ENCODE measurements around the gene NXPE1.
"Not testable (repeated sequence)": the region's sequence is repeated elsewhere in the genome, so short reads cannot be mapped to it uniquely, and the experiment has no call there.

The NXPE1 gene

DNA sequence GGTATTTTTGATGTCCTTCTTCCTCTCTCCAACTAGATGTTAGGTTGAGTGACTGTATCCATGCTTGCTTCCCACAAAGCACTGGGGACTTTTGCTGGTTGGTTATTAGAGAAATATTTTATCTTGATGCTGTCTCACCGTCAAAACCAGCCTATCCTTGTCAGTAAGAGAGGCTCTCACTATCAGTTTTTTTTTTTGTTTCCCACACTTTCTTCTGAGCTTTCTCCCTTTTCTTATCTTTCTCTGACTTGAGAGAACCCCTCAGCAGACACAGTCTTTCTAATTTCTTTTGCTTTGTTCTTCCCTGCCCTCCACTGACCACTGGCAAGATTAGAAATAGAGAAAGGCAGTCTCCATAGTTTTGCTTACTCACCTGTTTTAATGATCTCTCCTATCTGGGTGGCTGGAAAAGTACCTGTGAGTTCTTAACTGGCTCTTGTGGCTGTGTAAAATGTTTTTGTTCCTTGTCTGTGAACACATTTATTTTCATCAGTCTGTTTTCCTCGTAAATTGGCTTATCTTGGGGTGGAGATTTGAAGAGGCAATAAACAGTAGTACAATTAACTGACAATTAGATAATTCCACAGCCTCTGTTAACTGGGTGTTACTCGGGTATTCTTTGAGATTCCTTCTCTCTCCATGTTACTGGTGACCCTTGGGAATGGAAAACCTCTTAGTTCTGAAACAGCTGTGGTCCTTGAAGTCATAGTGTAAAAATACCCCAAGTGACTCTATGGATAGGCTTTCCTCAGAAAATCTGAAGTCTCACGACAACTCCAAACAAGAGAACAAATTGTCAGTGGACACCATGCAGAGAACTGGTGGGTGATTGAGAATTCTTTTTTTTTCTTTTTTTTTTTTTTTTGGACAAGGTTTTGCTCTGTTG, at the start of gene NXPE1:
Gene NXPE1, minus strand, starts transcription at position 457 of the 886 bp plus-strand sequence. CDS start 8,680 bp downstream, outside the sequence.
- H3K4me3 ChIP-seq (ENCODE audit: low read depth, low read length) = no peak within 1 kb of the TSS
- TF ChIP-seq, protein P1, sequence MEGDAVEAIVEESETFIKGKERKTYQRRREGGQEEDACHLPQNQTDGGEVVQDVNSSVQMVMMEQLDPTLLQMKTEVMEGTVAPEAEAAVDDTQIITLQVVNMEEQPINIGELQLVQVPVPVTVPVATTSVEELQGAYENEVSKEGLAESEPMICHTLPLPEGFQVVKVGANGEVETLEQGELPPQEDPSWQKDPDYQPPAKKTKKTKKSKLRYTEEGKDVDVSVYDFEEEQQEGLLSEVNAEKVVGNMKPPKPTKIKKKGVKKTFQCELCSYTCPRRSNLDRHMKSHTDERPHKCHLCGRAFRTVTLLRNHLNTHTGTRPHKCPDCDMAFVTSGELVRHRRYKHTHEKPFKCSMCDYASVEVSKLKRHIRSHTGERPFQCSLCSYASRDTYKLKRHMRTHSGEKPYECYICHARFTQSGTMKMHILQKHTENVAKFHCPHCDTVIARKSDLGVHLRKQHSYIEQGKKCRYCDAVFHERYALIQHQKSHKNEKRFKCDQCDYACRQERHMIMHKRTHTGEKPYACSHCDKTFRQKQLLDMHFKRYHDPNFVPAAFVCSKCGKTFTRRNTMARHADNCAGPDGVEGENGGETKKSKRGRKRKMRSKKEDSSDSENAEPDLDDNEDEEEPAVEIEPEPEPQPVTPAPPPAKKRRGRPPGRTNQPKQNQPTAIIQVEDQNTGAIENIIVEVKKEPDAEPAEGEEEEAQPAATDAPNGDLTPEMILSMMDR (IDR thresholded peaks at IDR 0.05; ENCODE audit: low read depth, low read length) = no peak

DNA sequence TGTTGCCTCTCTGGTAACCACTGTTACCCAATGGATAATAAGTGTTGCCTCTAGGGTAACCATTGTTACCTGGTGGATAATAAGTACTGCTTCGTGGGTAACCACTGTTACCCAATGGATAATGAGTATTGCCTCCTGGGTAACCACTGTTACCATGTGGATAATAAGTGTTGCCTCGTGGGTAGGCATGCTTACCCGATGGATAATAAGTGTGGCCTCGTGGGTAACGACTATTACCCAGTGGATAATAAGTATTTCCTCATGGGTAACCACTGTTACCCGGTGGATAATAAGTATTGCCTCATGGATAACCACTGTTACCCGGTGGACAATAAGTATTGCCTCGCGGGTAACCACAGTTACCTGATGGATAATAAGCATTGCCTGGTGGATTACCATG, 49.7 kb upstream of the NXPE1 start:
- TF ChIP-seq, protein P1 (IDR thresholded peaks at IDR 0.05; ENCODE audit: low read depth, low read length) = no peak
- H3K4me3 ChIP-seq (ENCODE audit: low read depth, low read length) = no peak overlapping the region

DNA sequence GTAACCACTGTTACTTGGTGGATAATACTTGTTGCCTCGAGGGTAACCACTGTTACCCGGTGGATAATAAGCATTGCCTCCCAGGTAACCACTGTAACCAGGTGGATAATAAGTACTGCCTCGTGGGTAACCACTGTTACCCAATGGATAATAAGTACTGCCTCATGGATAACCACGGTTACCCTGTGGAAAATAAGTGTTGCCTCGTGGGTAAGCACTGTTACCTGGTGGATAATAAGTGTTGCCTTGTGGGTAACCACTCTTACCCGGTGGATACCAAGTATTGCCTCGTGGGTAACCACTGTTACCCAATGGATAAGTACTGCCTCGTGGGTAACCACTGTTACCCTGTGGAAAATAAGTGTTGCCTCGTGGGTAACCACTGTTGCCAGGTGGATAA, 48.9 kb upstream of the NXPE1 start:
- not testable (repeated sequence) for H3K4me3 ChIP-seq (ENCODE audit: low read depth, low read length)

DNA sequence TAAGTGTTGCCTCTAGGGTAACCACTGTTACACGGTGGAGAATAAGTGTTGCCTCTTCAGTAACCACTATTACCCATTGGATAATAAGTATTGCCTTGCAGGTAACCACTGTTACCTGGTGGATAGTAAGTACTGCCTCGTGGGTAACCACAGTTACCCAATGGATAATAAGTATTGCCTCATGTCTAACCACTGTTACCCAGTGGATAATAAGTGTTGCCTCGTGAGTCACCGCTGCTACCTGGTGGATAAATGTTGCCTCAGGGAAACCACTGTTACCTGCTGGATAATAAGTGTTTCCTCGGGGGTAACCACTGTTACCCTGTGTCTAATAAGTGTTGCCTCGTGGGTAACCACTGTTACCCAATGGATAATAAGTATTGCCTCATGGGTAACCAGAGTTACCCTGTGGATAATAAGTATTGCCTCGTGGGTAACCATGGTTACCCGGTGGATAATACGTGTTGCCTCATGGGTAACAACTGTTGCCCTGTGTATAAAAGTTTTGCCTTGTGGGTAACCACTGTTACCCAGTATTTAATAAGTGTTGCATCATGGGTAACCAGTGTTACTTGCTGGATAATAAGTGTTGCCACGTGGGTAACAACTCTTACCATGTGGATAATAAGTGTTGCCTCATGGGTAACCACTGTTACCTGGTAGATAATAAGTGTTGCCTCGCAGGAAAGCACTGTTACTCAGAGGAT, 48.2 kb upstream of the NXPE1 start:
- TF ChIP-seq, protein P1 (IDR thresholded peaks at IDR 0.05; ENCODE audit: low read depth, low read length) = no peak
- H3K4me3 ChIP-seq (ENCODE audit: low read depth, low read length) = no peak overlapping the region

DNA sequence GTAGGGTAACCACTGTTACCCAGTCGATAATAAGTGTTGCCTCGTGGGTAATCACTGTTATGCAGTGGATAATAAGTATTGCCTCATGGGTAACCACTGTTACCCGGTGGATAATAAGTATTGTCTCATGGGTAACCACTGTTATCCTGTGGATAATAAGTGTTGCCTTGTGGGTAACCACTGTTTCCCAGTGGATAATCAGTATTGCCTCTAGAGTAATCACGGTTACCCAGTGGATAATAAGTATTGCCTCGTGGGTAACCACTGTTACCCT, 47.1 kb upstream of the NXPE1 start:
- H3K4me3 ChIP-seq (ENCODE audit: low read depth, low read length) = not testable (repeated sequence)

DNA sequence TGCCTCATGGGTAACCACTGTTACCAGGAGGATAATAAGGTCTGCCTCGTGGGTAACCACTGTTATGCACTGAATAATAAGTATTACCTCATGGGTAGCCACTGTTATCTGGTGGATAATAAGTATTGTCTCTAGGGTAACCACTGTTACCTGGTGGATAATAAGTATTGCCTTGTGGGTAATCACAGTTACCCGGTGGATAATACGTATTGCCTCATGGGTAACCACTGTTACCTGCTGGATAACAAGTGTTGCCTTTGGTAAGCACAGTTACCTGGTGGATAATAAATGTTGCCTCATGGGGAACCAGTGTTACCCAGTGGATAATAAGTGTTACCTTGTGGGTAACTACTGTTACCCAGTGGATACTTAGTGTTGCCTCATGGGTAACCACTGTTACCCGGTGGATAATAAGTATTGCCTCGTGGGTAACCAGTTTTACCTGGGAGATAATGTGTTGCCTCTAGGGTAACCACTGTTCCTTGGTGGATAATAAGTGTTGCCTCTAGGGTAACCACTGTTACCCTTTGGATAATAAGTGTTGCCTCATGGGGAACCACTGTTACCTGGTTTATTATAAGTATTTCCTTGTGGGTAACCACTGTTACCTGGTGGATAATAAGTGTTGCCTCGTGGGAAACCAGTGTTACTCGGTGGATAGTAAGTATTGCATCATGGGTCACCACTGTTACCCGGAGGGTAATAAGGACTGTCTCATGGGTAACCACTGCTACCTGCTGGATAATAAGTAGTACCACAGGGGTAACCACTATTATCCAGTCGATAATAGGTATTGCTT, 46.5 kb upstream of the NXPE1 start:
- no peak overlapping the region for H3K4me3 ChIP-seq (ENCODE audit: low read depth, low read length)
- TF ChIP-seq, protein P1 (IDR thresholded peaks at IDR 0.05; ENCODE audit: low read depth, low read length) = no peak

DNA sequence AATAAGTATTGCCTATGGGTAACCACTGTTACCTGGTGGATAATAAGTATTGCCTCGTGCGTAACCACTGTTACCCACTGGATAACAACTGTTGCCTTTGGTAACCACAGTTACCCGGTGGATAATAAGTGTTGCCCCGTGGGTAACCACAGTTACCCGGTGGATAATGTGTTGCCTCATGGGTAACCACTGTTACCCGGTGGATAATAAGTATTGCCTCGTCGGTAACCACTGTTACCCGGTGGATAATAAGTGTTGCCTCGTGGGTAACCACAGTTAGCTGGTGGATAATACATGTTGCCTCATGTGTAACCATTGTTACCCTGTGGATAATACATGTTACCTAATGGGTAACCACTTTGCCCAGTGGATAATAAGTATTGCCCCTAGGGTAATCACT, 45.7 kb upstream of the NXPE1 start:
- H3K4me3 ChIP-seq (ENCODE audit: low read depth, low read length) = no peak overlapping the region
- TF ChIP-seq, protein P1 (IDR thresholded peaks at IDR 0.05; ENCODE audit: low read depth, low read length) = no peak

GRCh38 chr11:114604886-114605285, 45.2 kb upstream of the NXPE1 start:
- TF ChIP-seq, protein P1 (IDR thresholded peaks at IDR 0.05; ENCODE audit: low read depth, low read length) = no peak

More at GRCh38 chr11:114604886-114605285, 45.2 kb upstream of the NXPE1 start:
- no peak overlapping the region for H3K4me3 ChIP-seq (ENCODE audit: low read depth, low read length)

Data from WI38 (cell line).